OCI-LY1 (cell line): Measurements from ENCODE around the gene CD4.

Experiments used
- H2AFZ ChIP-seq: fragments of 200-600 bp; sonication (generic), shearing (Covaris generic); 2 replicates; pipeline ENCODE4 v1.6.0; 2014; ENCODE audit warnings: antibody characterized with exemption, mild to moderate bottlenecking, low read length
- H3F3A ChIP-seq: fragments of 200-600 bp; sonication (generic), shearing (Covaris generic); 2 replicates; pipeline ENCODE4 v1.6.0; 2014; ENCODE audit warnings: mild to moderate bottlenecking, antibody characterized with exemption, low read length, moderate library complexity; ENCODE audit not compliant: insufficient read depth
- H3K27ac ChIP-seq: fragments of 200-600 bp; sonication (generic); 2 replicates; pipeline ENCODE4 v1.5.1; 2014; ENCODE audit warnings: low read length, mixed run types, mild to moderate bottlenecking, low read depth; ENCODE audit not compliant: poor library complexity, severe bottlenecking
- H3K27me3 ChIP-seq: fragments of 200-600 bp; sonication (generic); 2 replicates; pipeline ENCODE4 v1.6.0; 2014; ENCODE audit warnings: antibody characterized with exemption, mild to moderate bottlenecking, low read length, moderate library complexity; ENCODE audit not compliant: insufficient read depth
- H3K36me3 ChIP-seq: fragments of 200-600 bp; sonication (generic); 2 replicates; pipeline ENCODE4 v1.6.1; 2014; ENCODE audit warnings: mild to moderate bottlenecking, antibody characterized with exemption, low read length, moderate library complexity, mixed read lengths; ENCODE audit not compliant: insufficient read depth
- H3K4me1 ChIP-seq: fragments of 200-600 bp; sonication (generic); 2 replicates; pipeline ENCODE4 v1.5.1; 2014; ENCODE audit warnings: mild to moderate bottlenecking, low read length, moderate library complexity; ENCODE audit not compliant: insufficient read depth, severe bottlenecking
- H3K4me2 ChIP-seq: fragments of 200-600 bp; sonication (generic), shearing (Covaris generic); 2 replicates; pipeline ENCODE4 v1.6.1; 2014; ENCODE audit warnings: low read length
- H3K4me3 ChIP-seq: fragments of 200-600 bp; sonication (generic); 2 replicates; pipeline ENCODE4 v1.5.1; 2014; ENCODE audit warnings: low read length, low read depth, mild to moderate bottlenecking, mixed read lengths; ENCODE audit not compliant: poor library complexity, severe bottlenecking
- H3K79me2 ChIP-seq: fragments of 200-600 bp; shearing (Covaris generic); 2 replicates; pipeline ENCODE4 v1.6.1; 2016; ENCODE audit warnings: mixed run types, low read length, mixed read lengths; ENCODE audit not compliant: insufficient read depth
- H3K9ac ChIP-seq: fragments of 200-600 bp; sonication (generic), shearing (Covaris generic); 2 replicates; pipeline ENCODE4 v1.6.1; 2014; ENCODE audit warnings: mild to moderate bottlenecking, low read length, mixed read lengths
- H3K9me2 ChIP-seq: fragments of 200-600 bp; sonication (generic), shearing (Covaris generic); 2 replicates; pipeline ENCODE4 v1.6.1; 2014; ENCODE audit warnings: low read depth, mild to moderate bottlenecking, low read length, mixed read lengths
- H3K9me3 ChIP-seq: fragments of 200-600 bp; shearing (Covaris generic); 2 replicates; pipeline ENCODE4 v1.6.1; 2014; ENCODE audit warnings: low read length, mixed read lengths
- H4K20me1 ChIP-seq: fragments of 200-600 bp; sonication (generic), shearing (Covaris generic); 2 replicates; pipeline ENCODE4 v1.6.0; 2016; ENCODE audit warnings: mild to moderate bottlenecking, low read length; ENCODE audit not compliant: insufficient read depth
- EZH2 ChIP-seq: fragments of 200-600 bp; sonication (generic), shearing (Covaris generic); IDR thresholded peaks from 2 replicates; pipeline ENCODE4 v1.8.0; 2017; ENCODE audit warnings: borderline replicate concordance, mixed run types, mild to moderate bottlenecking, antibody characterized with exemption, low read length, moderate library complexity, mixed read lengths
- TF ChIP-seq, protein P1 (sequence below): fragments of 200-600 bp; sonication (generic), shearing (Covaris generic); IDR thresholded peaks from 2 replicates; pipeline ENCODE4 v1.5.1; 2017; ENCODE audit warnings: mild to moderate bottlenecking, antibody characterized with exemption, low read length, moderate library complexity, mixed read lengths

CD4 gene

DNA sequence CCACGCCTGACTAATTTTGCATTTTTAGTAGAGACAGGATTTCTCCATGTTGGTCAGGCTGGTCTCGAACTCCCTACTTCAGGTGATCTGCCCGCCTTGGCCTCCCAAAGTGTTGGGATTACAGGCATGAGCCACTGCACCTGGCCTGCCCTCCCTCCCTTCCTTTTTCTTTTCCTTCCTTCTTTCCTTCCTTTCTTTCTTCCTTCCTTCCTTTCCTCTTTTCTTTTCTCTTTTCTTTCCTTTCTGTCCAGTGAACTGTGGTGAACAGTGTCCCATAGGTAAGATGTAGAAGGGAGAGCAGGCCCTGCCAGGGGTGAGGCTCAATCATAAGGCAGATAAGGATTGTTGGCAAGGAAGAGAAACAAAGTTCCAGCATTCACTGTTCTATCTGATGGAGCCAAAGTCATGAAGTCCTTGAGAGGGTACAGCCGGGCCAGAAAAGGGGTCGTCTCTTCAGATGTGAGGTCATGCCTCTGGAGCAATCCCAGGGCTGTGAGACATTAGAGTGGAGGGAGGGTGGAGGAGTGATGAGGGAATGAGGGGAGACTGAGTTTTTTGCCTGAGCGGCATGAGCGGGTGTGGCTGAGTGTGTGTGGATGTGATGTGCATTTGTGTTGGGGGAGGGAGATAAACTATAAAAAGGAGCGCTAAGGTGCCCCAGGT is 32.2 kb upstream of the CD4 start:
- Histone ChIP-seq H3F3A (no peaks in the 10 kb centered on the region), H3K4me1 (peaks cover 9% of the 10 kb centered on the region), H3K27ac (no peak overlapping the region), H3K9me2 (no peaks in the 10 kb centered on the region), H3K4me2 (no peak overlapping the region), H3K9ac (no peak overlapping the region), H3K27me3 (0 out of 2 replicates have a peak, but pooled peaks cover 5% of the 10 kb centered on the region), H3K36me3 (no peaks in the 10 kb centered on the region), H3K79me2 (no peaks in the 10 kb centered on the region), H3K4me3 (no peak overlapping the region), H2AFZ (no peak overlapping the region), H3K9me3 (no peaks in the 10 kb centered on the region), H4K20me1 (no peaks in the 10 kb centered on the region)
- TF ChIP-seq EZH2 = no peak
- TF ChIP-seq, protein P1, sequence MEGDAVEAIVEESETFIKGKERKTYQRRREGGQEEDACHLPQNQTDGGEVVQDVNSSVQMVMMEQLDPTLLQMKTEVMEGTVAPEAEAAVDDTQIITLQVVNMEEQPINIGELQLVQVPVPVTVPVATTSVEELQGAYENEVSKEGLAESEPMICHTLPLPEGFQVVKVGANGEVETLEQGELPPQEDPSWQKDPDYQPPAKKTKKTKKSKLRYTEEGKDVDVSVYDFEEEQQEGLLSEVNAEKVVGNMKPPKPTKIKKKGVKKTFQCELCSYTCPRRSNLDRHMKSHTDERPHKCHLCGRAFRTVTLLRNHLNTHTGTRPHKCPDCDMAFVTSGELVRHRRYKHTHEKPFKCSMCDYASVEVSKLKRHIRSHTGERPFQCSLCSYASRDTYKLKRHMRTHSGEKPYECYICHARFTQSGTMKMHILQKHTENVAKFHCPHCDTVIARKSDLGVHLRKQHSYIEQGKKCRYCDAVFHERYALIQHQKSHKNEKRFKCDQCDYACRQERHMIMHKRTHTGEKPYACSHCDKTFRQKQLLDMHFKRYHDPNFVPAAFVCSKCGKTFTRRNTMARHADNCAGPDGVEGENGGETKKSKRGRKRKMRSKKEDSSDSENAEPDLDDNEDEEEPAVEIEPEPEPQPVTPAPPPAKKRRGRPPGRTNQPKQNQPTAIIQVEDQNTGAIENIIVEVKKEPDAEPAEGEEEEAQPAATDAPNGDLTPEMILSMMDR = no peak

GRCh38 chr12:6758506-6759095 is 30.7 kb upstream of the CD4 start:
- Histone ChIP-seq H3K79me2 (no peaks in the 10 kb centered on the region), H3K4me2 (no peak overlapping the region), H3F3A (no peaks in the 10 kb centered on the region), H3K4me1 (peaks cover 5% of the 10 kb centered on the region), H3K4me3 (no peak overlapping the region), H3K36me3 (no peaks in the 10 kb centered on the region), H3K9me2 (no peaks in the 10 kb centered on the region), H2AFZ (no peak overlapping the region), H3K27me3 (0 out of 2 replicates have a peak, but pooled peaks cover 5% of the 10 kb centered on the region), H3K9me3 (no peaks in the 10 kb centered on the region), H4K20me1 (no peaks in the 10 kb centered on the region), H3K9ac (no peak overlapping the region), H3K27ac (no peak overlapping the region)
- no peak for TF ChIP-seq EZH2
- TF ChIP-seq, protein P1 = no peak

DNA sequence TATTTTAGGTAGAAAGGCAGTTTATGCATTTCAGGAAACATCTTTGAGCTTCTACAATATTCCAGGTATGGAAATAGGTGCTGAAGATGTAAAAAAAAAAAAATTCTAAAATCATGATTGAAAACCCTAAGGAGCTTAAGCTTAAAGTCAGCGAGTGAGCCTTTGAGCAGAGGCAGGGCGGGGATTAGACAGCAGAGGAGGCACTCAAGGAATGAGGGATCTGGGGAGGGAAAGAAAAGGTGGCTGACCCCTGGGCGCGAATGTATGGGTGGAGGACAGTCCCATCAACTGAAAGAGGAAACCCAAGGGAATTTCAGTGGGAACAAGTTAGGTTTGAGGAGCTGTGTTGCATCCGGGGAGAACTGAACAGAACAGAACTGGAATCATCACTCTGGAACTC is 29.6 kb upstream of the CD4 start:
- no peak overlapping the region for H3K27ac ChIP-seq
- no peaks in the 10 kb centered on the region for H4K20me1 ChIP-seq
- 0 out of 2 replicates have a peak, but pooled peaks cover 5% of the 10 kb centered on the region for H3K27me3 ChIP-seq
- no peak overlapping the region for H2AFZ ChIP-seq
- H3K4me3 ChIP-seq = no peak overlapping the region
- no peak overlapping the region for H3K9ac ChIP-seq
- no peak overlapping the region for H3K4me2 ChIP-seq
- no peaks in the 10 kb centered on the region for H3K9me3 ChIP-seq
- H3K36me3 ChIP-seq = no peaks in the 10 kb centered on the region
- TF ChIP-seq EZH2 = no peak
- TF ChIP-seq, protein P1 = no peak
- no peaks in the 10 kb centered on the region for H3F3A ChIP-seq
- peaks cover 14% of the 10 kb centered on the region for H3K4me1 ChIP-seq
- H3K79me2 ChIP-seq = no peaks in the 10 kb centered on the region
- H3K9me2 ChIP-seq = no peaks in the 10 kb centered on the region
